PC-3 (cell line): Measurements from ENCODE around the gene ADGRL3. TPM values are rescaled to one million over a fixed set of nuclear protein-coding genes. Genes with fewer than 3 reads are reported as not detected.

Experiments
- ATAC-seq: fragments of 200-7000 bp; cut with Tn5 transposase; 2 replicates; pipeline ENCODE4 v1.9.1; 2020; ENCODE audit warnings: mild to moderate bottlenecking, moderate library complexity
- BruUV-seq: library from RNA; stranded (reverse); fragments of 400-500 nt; replicated peaks from 2 replicates; lab custom pipeline; 2021; lab: Mats Ljungman, UMichigan
- CTCF ChIA-PET: fragments of 300-600 bp; sonication (Branson Sonifier 250); formaldehyde crosslinking; loops from one replicate; lab custom pipeline; 2022; ENCODE audit warnings: antibody characterized with exemption; lab: Charles Lee
- POLR2A ChIA-PET: fragments of 300-600 bp; sonication (Branson Sonifier 250); formaldehyde crosslinking; loops from one replicate; lab custom pipeline; 2022; ENCODE audit warnings: antibody characterized with exemption; ENCODE audit not compliant: unreplicated experiment; lab: Charles Lee
- DNase-seq: peaks from one replicate; pipeline ENCODE4 v3.0.0-alpha.2; 2015
- H2AFZ ChIP-seq: fragments of 300-600 bp; sonication (generic); 2 replicates; pipeline ENCODE4 v1.6.0; 2016; ENCODE audit warnings: antibody characterized with exemption, low read length
- H3F3A ChIP-seq: fragments of 300-600 bp; sonication (generic); one replicate; pipeline ENCODE4 v1.6.0; 2017; ENCODE audit warnings: antibody characterized with exemption, low read length, control low read depth, mild to moderate bottlenecking; ENCODE audit not compliant: unreplicated experiment
- H3K27ac ChIP-seq: fragments of 300-600 bp; sonication (generic); 2 replicates; pipeline ENCODE4 v1.5.1; 2016; ENCODE audit warnings: mild to moderate bottlenecking, low read length
- H3K27me3 ChIP-seq: fragments of 300-600 bp; sonication (generic); 2 replicates; pipeline ENCODE4 v1.6.1; 2016; ENCODE audit warnings: low read length, mixed read lengths
- H3K36me3 ChIP-seq: fragments of 300-600 bp; sonication (generic); 2 replicates; pipeline ENCODE4 v1.6.1; 2016; ENCODE audit warnings: low read depth, mixed run types, low read length, mixed read lengths
- H3K4me1 ChIP-seq: fragments of 300-600 bp; sonication (generic); 2 replicates; pipeline ENCODE4 v1.5.1; 2016; ENCODE audit warnings: low read length; ENCODE audit not compliant: insufficient read depth
- H3K4me2 ChIP-seq: fragments of 300-600 bp; sonication (generic); 2 replicates; pipeline ENCODE4 v1.6.0; 2016; ENCODE audit warnings: low read length
- H3K4me3 ChIP-seq: fragments of 300-600 bp; sonication (generic); 2 replicates; pipeline ENCODE4 v1.5.1; 2016; ENCODE audit warnings: mild to moderate bottlenecking, low read length, mixed read lengths
- H3K79me2 ChIP-seq: fragments of 300-600 bp; sonication (generic); 2 replicates; pipeline ENCODE4 v1.6.1; 2017; ENCODE audit warnings: low read length, mixed read lengths
- H3K9ac ChIP-seq: fragments of 300-600 bp; sonication (generic); 2 replicates; pipeline ENCODE4 v1.6.0; 2016; ENCODE audit warnings: mild to moderate bottlenecking, low read length
- H3K9me2 ChIP-seq: fragments of 300-600 bp; sonication (generic); replicated peaks from 2 replicates; pipeline ENCODE4 v1.6.1; 2016; ENCODE audit warnings: mixed run types, low read length, mixed read lengths
- H3K9me3 ChIP-seq: fragments of 300-600 bp; sonication (generic); 2 replicates; pipeline ENCODE4 v1.6.1; 2016; ENCODE audit warnings: low read length, mixed read lengths
- H4K20me1 ChIP-seq: fragments of 300-600 bp; sonication (generic); 2 replicates; pipeline ENCODE4 v1.6.1; 2016; ENCODE audit warnings: low read length, mixed read lengths
- CTCF ChIP-seq: fragments of 300-600 bp; sonication (generic); conservative IDR thresholded peaks from 2 replicates; pipeline ENCODE4 v1.5.1; 2017; ENCODE audit warnings: antibody characterized with exemption, low read depth, mild to moderate bottlenecking, low read length
- EZH2 ChIP-seq: fragments of 300-600 bp; sonication (generic); IDR thresholded peaks from one replicate; pipeline ENCODE4 v1.6.1; 2017; ENCODE audit warnings: antibody characterized with exemption, mild to moderate bottlenecking, low read length; ENCODE audit not compliant: unreplicated experiment
- EZH2phosphoT487 ChIP-seq: fragments of 300-600 bp; sonication (generic); IDR thresholded peaks from 2 replicates; pipeline ENCODE4 v1.6.1; 2018; ENCODE audit warnings: mild to moderate bottlenecking, antibody characterized with exemption, low read length, borderline replicate concordance
- intact Hi-C: fragments of 100-400 bp; cut with micrococcal nuclease; formaldehyde crosslinking; loops from 2 replicates; pipeline ENCODE4 v1.9.0; 2023
- total RNA-seq: library from RNA; depleted of rRNA; stranded (reverse); fragments of >200 nt; gene quantifications from 2 replicates; pipeline ENCODE4 v1.2.3, GENCODE V29; 2014

The ADGRL3 gene
- total RNA-seq, 1 experiment from 2014 or later, result 0.66 TPM

GRCh38 chr4:61992351-61992750 is 792.2 kb downstream of the ADGRL3 start:
- Histone ChIP-seq H3K27ac (no peak overlapping the region), H3K4me1 (no peaks in the 10 kb centered on the region), H3K27me3 (no peaks in the 10 kb centered on the region), H4K20me1 (no peaks in the 10 kb centered on the region), H3K9ac (no peak overlapping the region), H3K36me3 (no peaks in the 10 kb centered on the region), H3K4me3 (no peak overlapping the region), H2AFZ (no peak overlapping the region), H3K79me2 (no peaks in the 10 kb centered on the region), H3F3A (no peaks in the 10 kb centered on the region), H3K4me2 (no peak overlapping the region), H3K9me3 (no peaks in the 10 kb centered on the region), H3K9me2 (no peaks in the 10 kb centered on the region)
- intact Hi-C loops, result no loop called here
- TF ChIP-seq CTCF (no peak), EZH2 (no peak), EZH2phosphoT487 (no peak)
- DNase-seq (no peak), ATAC-seq (no peak)
- no TSS peak for BruUV-seq
- POLR2A ChIA-PET, result no interaction called here
- CTCF ChIA-PET, result no interaction called here

GRCh38 chr4:61994036-61994435 is 793.9 kb downstream of the ADGRL3 start:
- Histone ChIP-seq H3K4me3 (no peak overlapping the region), H3K27me3 (no peaks in the 10 kb centered on the region), H3K4me2 (no peak overlapping the region), H3K36me3 (no peaks in the 10 kb centered on the region), H3K9me2 (no peaks in the 10 kb centered on the region), H3K9ac (no peak overlapping the region), H4K20me1 (no peaks in the 10 kb centered on the region), H3K4me1 (no peaks in the 10 kb centered on the region), H3K79me2 (no peaks in the 10 kb centered on the region), H3K9me3 (no peaks in the 10 kb centered on the region), H2AFZ (peak overlapping the region; percentile 45), H3K27ac (no peak overlapping the region), H3F3A (no peaks in the 10 kb centered on the region)
- no TSS peak for BruUV-seq
- intact Hi-C loops, result no loop called here
- POLR2A ChIA-PET, result no interaction called here
- ATAC-seq, result peak; percentile 58; the same call in 1 of the 2 replicates
- CTCF ChIA-PET, result no interaction called here
- DNase-seq, result peak; percentile 50
- TF ChIP-seq EZH2phosphoT487 (no peak), EZH2 (no peak), CTCF (no peak)

- no peaks in the 10 kb centered on the region for H3K9me3 ChIP-seq
- no peak overlapping the region for H3K9ac ChIP-seq
- H3K4me3 ChIP-seq, result no peak overlapping the region
- intact Hi-C loops, result no loop called here
- H3K4me1 ChIP-seq, result no peaks in the 10 kb centered on the region
- H4K20me1 ChIP-seq, result no peaks in the 10 kb centered on the region
- no peak overlapping the region for H2AFZ ChIP-seq
- no peak for ATAC-seq
- H3K4me2 ChIP-seq, result no peak overlapping the region
- no peaks in the 10 kb centered on the region for H3K79me2 ChIP-seq
- no peaks in the 10 kb centered on the region for H3K27me3 ChIP-seq
- ChIA-PET CTCF (no interaction called here), POLR2A (interaction anchor here (0.7 kb wide), 1 partner anchor 109 kb away, joined by 3 read pairs; no protein-coding TSS in a partner anchor)
- no TSS peak for BruUV-seq
- no peak overlapping the region for H3K27ac ChIP-seq
- no peaks in the 10 kb centered on the region for H3K36me3 ChIP-seq
- no peak for DNase-seq
- no peaks in the 10 kb centered on the region for H3F3A ChIP-seq
- no peaks in the 10 kb centered on the region for H3K9me2 ChIP-seq
- TF ChIP-seq EZH2 (no peak), EZH2phosphoT487 (no peak), CTCF (no peak)
Measured at GRCh38 chr4:61995717-61996340, 795.7 kb downstream of the ADGRL3 start.
